Left ventricle myocardium inferior (tissue), 1 donor: Measurements from ENCODE around the gene SLC1A3. TPM values are rescaled to one million over a fixed set of nuclear protein-coding genes. Genes with fewer than 3 reads are reported as not detected.
A peak's percentile ranks its signal among the peaks of the same experiment; 100 is the strongest.

Source experiments
- DNase-seq: peaks from one replicate; pipeline ENCODE4 v3.0.0-alpha.2; 2020
- H3K27ac ChIP-seq: fragments of 200-600 bp; replicated peaks from 2 replicates; pipeline ENCODE4 v1.8.0; 2021
- H3K27me3 ChIP-seq: fragments of 200-600 bp; 2 replicates; pipeline ENCODE4 v1.8.0; 2021; ENCODE audit warnings: low read depth
- H3K36me3 ChIP-seq: fragments of 200-600 bp; 2 replicates; pipeline ENCODE4 v1.8.0; 2021
- H3K4me1 ChIP-seq: fragments of 200-600 bp; 2 replicates; pipeline ENCODE4 v1.8.0; 2021
- H3K4me3 ChIP-seq: fragments of 200-600 bp; 2 replicates; pipeline ENCODE4 v1.8.0; 2021; ENCODE audit warnings: mild to moderate bottlenecking, moderate library complexity
- H3K9me3 ChIP-seq: fragments of 200-600 bp; replicated peaks from 2 replicates; pipeline ENCODE4 v1.8.0; 2021
- CTCF ChIP-seq: fragments of 200-600 bp; IDR thresholded peaks from 2 replicates; pipeline ENCODE4 v1.8.0; 2021; ENCODE audit warnings: antibody characterized with exemption, mild to moderate bottlenecking, borderline replicate concordance
- intact Hi-C: fragments of 100-400 bp; cut with micrococcal nuclease; formaldehyde crosslinking; loops from one replicate; pipeline ENCODE4 v1.11.0; 2022
- total RNA-seq: library from RNA; stranded (reverse); fragmentation: NEBNext Ultra II Directional; extraction: Animal tissue kit (Norgen Biotek cat#: 25700); gene quantifications from one replicate; pipeline ENCODE4 v1.2.1, GENCODE V29; 2021
- donor health status: DM: no; HTN: yes; CAD: no; lungs with severe emphysema.

The SLC1A3 gene
- total RNA-seq, 1 donor from 2014 or later = 144 TPM

DNA sequence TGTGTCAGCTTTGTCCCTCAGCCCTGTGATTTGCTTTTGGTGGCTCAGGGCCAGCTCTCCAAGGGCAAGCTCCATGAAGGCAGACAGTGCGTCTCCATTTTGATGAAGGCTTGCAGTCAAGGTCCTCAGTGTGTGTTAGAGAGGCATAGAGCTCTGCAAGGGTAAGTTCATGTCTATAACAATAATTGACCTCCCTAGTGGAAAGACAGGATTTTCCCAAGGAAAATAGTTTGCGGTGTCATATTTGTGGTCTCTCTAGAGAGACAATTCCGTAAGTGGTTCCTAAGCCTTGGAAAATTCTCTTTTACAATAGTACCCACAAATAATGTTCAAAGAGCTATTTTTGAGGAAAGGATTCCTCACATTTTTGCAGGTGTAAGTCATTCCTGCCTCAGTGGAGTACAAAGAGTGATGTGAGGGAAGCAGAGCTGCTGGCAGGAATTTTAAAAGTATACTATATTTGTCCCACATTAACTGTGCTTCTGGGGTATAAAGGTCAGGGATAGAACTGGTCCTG lies 40.2 kb downstream of the SLC1A3 start:
- DNase-seq = no peak
- Histone ChIP-seq H3K4me1 (peaks cover 70% of the 10 kb centered on the region), H3K36me3 (no peaks in the 10 kb centered on the region), H3K27me3 (no peaks in the 10 kb centered on the region), H3K9me3 (no peaks in the 10 kb centered on the region), H3K27ac (peak overlapping the region; percentile 91), H3K4me3 (no peak overlapping the region)
- intact Hi-C loops = no loop called here
- no peak for TF ChIP-seq CTCF

DNA sequence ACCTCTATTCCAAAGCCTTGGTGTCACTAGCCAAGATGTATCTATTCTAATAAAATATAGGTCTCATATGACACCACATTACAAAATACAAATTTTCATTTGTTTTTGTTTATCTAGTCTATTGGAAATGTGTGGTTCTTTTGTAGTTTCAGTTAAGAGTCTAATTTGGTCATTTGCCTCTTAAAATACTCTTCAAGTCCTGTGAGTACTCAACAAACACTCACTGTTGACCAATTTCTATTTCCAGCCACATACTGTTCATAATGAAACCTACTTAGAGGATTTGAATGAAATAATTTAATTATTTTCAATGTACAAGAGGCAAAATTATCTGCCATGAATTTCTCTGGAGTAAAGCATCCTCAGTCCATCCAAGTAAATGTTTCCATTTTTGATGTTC lies 40.6 kb downstream of the SLC1A3 start:
- Histone ChIP-seq H3K36me3 (no peaks in the 10 kb centered on the region), H3K27ac (peak overlapping the region; percentile 91), H3K4me1 (peaks cover 70% of the 10 kb centered on the region), H3K9me3 (no peaks in the 10 kb centered on the region), H3K27me3 (no peaks in the 10 kb centered on the region), H3K4me3 (no peak overlapping the region)
- no peak for TF ChIP-seq CTCF
- DNase-seq = no peak
- intact Hi-C loops = no loop called here

GRCh38 chr5:36648426-36648825 lies 42.0 kb downstream of the SLC1A3 start:
- intact Hi-C loops = no loop called here
- TF ChIP-seq CTCF = no peak
- Histone ChIP-seq H3K27ac (peak overlapping the region; percentile 91), H3K27me3 (no peaks in the 10 kb centered on the region), H3K4me3 (no peak overlapping the region), H3K36me3 (no peaks in the 10 kb centered on the region), H3K9me3 (no peaks in the 10 kb centered on the region), H3K4me1 (peaks cover 83% of the 10 kb centered on the region)
- DNase-seq = no peak

DNA sequence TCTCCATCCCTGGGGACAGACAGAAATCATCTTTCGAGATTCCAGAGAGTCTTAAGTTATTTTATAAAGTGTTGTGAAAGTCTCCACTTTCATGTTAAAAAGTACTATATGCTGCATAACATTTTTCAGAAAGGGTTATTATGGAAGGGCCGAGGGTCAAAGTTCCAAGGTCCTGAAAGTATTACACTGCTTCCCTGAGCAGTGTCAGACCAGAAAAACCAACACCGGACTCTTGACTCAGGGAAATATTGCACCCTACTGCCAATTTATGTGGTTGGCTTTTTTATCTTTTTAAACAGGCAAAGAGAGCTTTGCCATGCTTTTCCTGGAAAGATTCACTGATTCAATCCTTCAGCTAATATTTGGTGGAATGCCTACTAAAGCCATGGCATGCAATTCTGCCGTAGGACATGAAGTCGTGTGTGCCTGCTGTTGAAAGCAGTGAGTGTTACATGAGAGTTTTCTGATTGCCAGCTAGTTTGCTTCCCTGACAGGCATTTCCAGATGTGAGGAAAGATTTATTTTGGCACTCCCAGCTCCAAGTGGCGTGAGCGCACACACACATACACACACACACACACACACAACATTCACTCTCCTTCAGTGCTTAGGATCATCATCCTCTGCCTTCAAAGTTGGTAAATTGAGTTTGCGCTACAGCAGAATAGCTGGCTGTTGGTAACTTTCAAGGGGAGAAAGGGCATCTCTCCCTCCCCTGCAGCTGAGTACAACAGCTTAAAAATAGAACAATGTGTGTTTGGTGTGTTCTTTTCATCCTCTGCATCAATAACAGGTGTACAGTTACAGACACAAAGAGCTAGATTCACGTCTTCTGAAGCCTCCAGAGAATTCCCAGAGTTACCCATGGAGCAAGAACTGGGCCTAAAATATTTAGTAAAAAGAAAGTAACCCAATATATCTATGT lies 45.6 kb downstream of the SLC1A3 start:
- intact Hi-C loops = no loop called here
- Histone ChIP-seq H3K27me3 (no peaks in the 10 kb centered on the region), H3K9me3 (no peaks in the 10 kb centered on the region), H3K4me1 (peaks cover 91% of the 10 kb centered on the region), H3K4me3 (peak overlapping the region; percentile 18), H3K27ac (peak overlapping the region; percentile 91), H3K36me3 (no peaks in the 10 kb centered on the region)
- no peak for DNase-seq
- no peak for TF ChIP-seq CTCF

- H3K27me3 ChIP-seq = no peaks in the 10 kb centered on the region
- no peak overlapping the region for H3K4me3 ChIP-seq
- TF ChIP-seq CTCF = no peak
- no peaks in the 10 kb centered on the region for H3K9me3 ChIP-seq
- H3K4me1 ChIP-seq = peaks cover 91% of the 10 kb centered on the region
- no peaks in the 10 kb centered on the region for H3K36me3 ChIP-seq
- peak overlapping the region; percentile 91 for H3K27ac ChIP-seq
- DNase-seq = no peak
- intact Hi-C loops = no loop called here
These were observed 46.8 kb downstream of the SLC1A3 start for GRCh38 chr5:36653044-36653705.
